Thyroid gland (tissue), 4 donors: ENCODE measurements around the gene RDH12.
A peak's percentile ranks its signal among the peaks of the same experiment; 100 is the strongest.

ENCODE experiments used
- POLR2A ChIP-seq, 2 donors: fragments of 450-650 bp; IDR thresholded peaks; one replicate each; pipeline ENCODE4 v1.6.1; 2017; ENCODE audit warnings: antibody characterized with exemption in 2 of 2, mild to moderate bottlenecking in 2 of 2, moderate library complexity in 1 of 2
- TF ChIP-seq, protein P1 (sequence below), 6 experiments: fragments of 200-600 bp in 3 of 6; fragments of 450-650 bp in 3 of 6; sonication (generic) in 3 of 6; IDR thresholded peaks; one replicate each; pipeline ENCODE4 v1.5.1; 2016 to 2019; ENCODE audit warnings: antibody characterized with exemption in 6 of 6, mild to moderate bottlenecking in 2 of 6, inconsistent platforms in 1 of 6, moderate library complexity in 1 of 6

DNA sequence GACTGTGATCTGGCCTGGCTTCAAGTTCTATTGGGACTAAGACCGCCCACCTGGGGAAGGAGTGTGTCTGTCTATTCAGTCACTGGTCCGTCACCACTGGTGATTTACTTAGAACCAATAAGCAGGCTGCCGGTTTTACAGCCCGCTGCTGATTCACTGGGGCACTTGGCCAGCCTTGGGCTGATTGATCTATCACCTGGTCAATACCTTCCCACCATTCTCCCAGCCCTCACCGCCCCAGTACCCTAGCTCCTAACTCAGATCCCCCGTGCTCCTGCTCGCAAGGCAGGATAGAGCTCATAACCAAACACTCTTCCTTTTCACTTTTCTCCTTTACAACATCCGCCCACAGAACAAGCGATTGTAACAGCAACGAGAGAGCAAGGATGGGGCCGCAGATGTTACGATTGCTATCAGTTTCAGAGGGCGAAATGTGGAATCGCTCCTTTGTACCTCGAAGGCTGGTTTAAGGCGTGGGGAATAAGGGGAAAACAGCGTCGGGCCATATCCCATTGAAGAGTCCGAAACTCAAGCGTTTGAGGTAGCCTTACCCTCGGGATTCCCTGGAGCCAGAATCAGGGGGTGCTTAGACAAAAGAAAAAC, 6.8 kb upstream of the RDH12 start:
- TF ChIP-seq, protein P1, sequence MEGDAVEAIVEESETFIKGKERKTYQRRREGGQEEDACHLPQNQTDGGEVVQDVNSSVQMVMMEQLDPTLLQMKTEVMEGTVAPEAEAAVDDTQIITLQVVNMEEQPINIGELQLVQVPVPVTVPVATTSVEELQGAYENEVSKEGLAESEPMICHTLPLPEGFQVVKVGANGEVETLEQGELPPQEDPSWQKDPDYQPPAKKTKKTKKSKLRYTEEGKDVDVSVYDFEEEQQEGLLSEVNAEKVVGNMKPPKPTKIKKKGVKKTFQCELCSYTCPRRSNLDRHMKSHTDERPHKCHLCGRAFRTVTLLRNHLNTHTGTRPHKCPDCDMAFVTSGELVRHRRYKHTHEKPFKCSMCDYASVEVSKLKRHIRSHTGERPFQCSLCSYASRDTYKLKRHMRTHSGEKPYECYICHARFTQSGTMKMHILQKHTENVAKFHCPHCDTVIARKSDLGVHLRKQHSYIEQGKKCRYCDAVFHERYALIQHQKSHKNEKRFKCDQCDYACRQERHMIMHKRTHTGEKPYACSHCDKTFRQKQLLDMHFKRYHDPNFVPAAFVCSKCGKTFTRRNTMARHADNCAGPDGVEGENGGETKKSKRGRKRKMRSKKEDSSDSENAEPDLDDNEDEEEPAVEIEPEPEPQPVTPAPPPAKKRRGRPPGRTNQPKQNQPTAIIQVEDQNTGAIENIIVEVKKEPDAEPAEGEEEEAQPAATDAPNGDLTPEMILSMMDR (IDR thresholded peaks at IDR 0.05), result no peak
- TF ChIP-seq POLR2A (IDR thresholded peaks at IDR 0.05), result peak in 1 of 2 donors; percentile 69
